Endothelial cell of umbilical vein (primary cell): ENCODE data around the gene ANKS1B. TPM values are rescaled to one million over a fixed set of nuclear protein-coding genes. Genes with fewer than 3 reads are reported as not detected.

Experiments used
- BruUV-seq: library from RNA; stranded (reverse); fragments of 400-500 nt; replicated peaks from 2 replicates; lab custom pipeline; 2021; lab: Mats Ljungman, UMichigan
- CTCF ChIA-PET: fragments of 300-600, 350-600 bp; sonication (Branson Sonifier 250); formaldehyde crosslinking; loops from one replicate; lab custom pipeline; 2021; ENCODE audit warnings: antibody characterized with exemption, inconsistent platforms; lab: Charles Lee
- POLR2A ChIA-PET: fragments of 300-600, 350-600 bp; sonication (Branson Sonifier 250); formaldehyde crosslinking; loops from one replicate; lab custom pipeline; 2021; ENCODE audit warnings: antibody characterized with exemption, inconsistent platforms; lab: Charles Lee
- DNase-seq: peaks from one replicate; pipeline ENCODE4 v3.0.0-alpha.2; 2011; ENCODE audit warnings: low read depth, low spot score
- FAIRE-seq: peaks from 2 replicates; lab custom pipeline; 2011; peaks lifted over from hg19 to GRCh38; lab: Jason Lieb, UNC
- H2AFZ ChIP-seq: 2 replicates; pipeline ENCODE4 v1.6.0; 2012; ENCODE audit warnings: low read depth, low read length, control low read depth, inconsistent platforms
- H3K27ac ChIP-seq: 2 replicates; pipeline ENCODE4 v1.5.1; 2011; ENCODE audit warnings: low read depth, mild to moderate bottlenecking, control low read depth, low read length, moderate library complexity; ENCODE audit not compliant: insufficient read depth
- H3K27me3 ChIP-seq, 2 experiments: 2 replicates each; pipeline versions ENCODE4 v1.6.0 to v1.6.1; 2011; ENCODE audit warnings: low read length in 2 of 2, mixed read lengths in 1 of 2; ENCODE audit not compliant: control insufficient read depth in 2 of 2, insufficient read depth in 2 of 2
- H3K36me3 ChIP-seq, 2 experiments: 2 replicates in 1 of 2; 3 replicates in 1 of 2; pipeline ENCODE4 v1.5.1; 2011; ENCODE audit warnings: low read length in 2 of 2, mild to moderate bottlenecking in 1 of 2, moderate library complexity in 1 of 2; ENCODE audit not compliant: control insufficient read depth in 2 of 2, insufficient read depth in 2 of 2; ENCODE audit errors: extremely low read depth in 1 of 2
- H3K4me1 ChIP-seq: 3 replicates; pipeline ENCODE4 v1.5.1; 2011; ENCODE audit warnings: mild to moderate bottlenecking, low read length; ENCODE audit not compliant: control insufficient read depth, insufficient read depth; ENCODE audit errors: extremely low read depth
- H3K4me2 ChIP-seq: 2 replicates; pipeline ENCODE4 v1.6.1; 2011; ENCODE audit warnings: low read length, control low read depth, mixed read lengths; ENCODE audit not compliant: insufficient read depth
- H3K4me3 ChIP-seq, 3 experiments: fragments of 200-600 bp in 1 of 3; sonication (generic), shearing (Covaris generic) in 1 of 3; replicated peaks in 1 of 3; 2 replicates each; pipeline ENCODE4 v1.5.1; 2011 to 2016; ENCODE audit warnings: control low read depth in 3 of 3, low read length in 3 of 3, mild to moderate bottlenecking in 2 of 3, inconsistent platforms in 1 of 3, low read depth in 1 of 3, moderate library complexity in 1 of 3; ENCODE audit not compliant: insufficient read depth in 1 of 3
- H3K79me2 ChIP-seq: 2 replicates; pipeline ENCODE4 v1.6.0; 2012; ENCODE audit warnings: low read length, inconsistent platforms; ENCODE audit not compliant: control insufficient read depth, insufficient read depth
- H3K9ac ChIP-seq: replicated peaks from 2 replicates; pipeline ENCODE3; 2011; ENCODE audit warnings: low read length, control low read depth; ENCODE audit not compliant: insufficient read depth; ENCODE audit errors: extremely low read depth
- H3K9me1 ChIP-seq: replicated peaks from 3 replicates; pipeline ENCODE4 v1.6.0; 2011; ENCODE audit warnings: mild to moderate bottlenecking, low read length; ENCODE audit not compliant: control insufficient read depth, insufficient read depth; ENCODE audit errors: extremely low read depth
- H3K9me3 ChIP-seq: replicated peaks from 2 replicates; pipeline ENCODE4 v1.5.1; 2012; ENCODE audit warnings: low read length, inconsistent platforms; ENCODE audit not compliant: control insufficient read depth, insufficient read depth
- H4K20me1 ChIP-seq: replicated peaks from 2 replicates; pipeline ENCODE3; 2011; ENCODE audit warnings: mild to moderate bottlenecking, low read length; ENCODE audit not compliant: control insufficient read depth, insufficient read depth; ENCODE audit errors: extremely low read depth
- EZH2 ChIP-seq: IDR thresholded peaks from 2 replicates; pipeline ENCODE4 v1.6.1; 2012; ENCODE audit warnings: borderline replicate concordance, low read depth, mild to moderate bottlenecking, moderate library complexity, low read length, inconsistent platforms; ENCODE audit not compliant: severe bottlenecking
- FOS ChIP-seq: IDR thresholded peaks from 2 replicates; pipeline ENCODE4 v1.6.1; 2011; ENCODE audit warnings: mild to moderate bottlenecking, low read length, moderate library complexity, borderline replicate concordance; ENCODE audit not compliant: insufficient read depth
- GATA2 ChIP-seq: IDR thresholded peaks from 2 replicates; pipeline ENCODE4 v1.7.0; 2011; ENCODE audit warnings: low read depth, mild to moderate bottlenecking, moderate library complexity, mixed read lengths, low read length; ENCODE audit not compliant: insufficient read length, insufficient read depth
- JUN ChIP-seq: IDR thresholded peaks from 2 replicates; pipeline ENCODE4 v1.6.1; 2011; ENCODE audit warnings: borderline replicate concordance, low read depth; ENCODE audit not compliant: insufficient read length, insufficient read depth
- MYC ChIP-seq: IDR thresholded peaks from one replicate; pipeline ENCODE4 v1.6.1; 2011; ENCODE audit warnings: mild to moderate bottlenecking, low read depth, low read length
- POLR2A ChIP-seq: IDR thresholded peaks from 2 replicates; pipeline ENCODE4 v1.6.1; 2012; ENCODE audit warnings: low read depth, mild to moderate bottlenecking, control low read depth, low read length
- POLR2AphosphoS5 ChIP-seq: IDR thresholded peaks from 2 replicates; pipeline ENCODE4 v1.6.1; 2012; ENCODE audit warnings: low read depth, mild to moderate bottlenecking, control low read depth, low read length, moderate library complexity; ENCODE audit not compliant: insufficient read depth
- dilution Hi-C: fragments of 300-500 bp; cut with MboI; formaldehyde crosslinking; loops from one replicate; pipeline ENCODE4 v1.15.0; 2019; ENCODE audit warnings: low sequenced_read_pairs; ENCODE audit not compliant: extremely low pct_ligation_motif_present
- intact Hi-C: fragments of 100-400 bp; cut with micrococcal nuclease; formaldehyde crosslinking; loops from one replicate; pipeline ENCODE4 v1.10.0; 2022
- polyA plus RNA-seq, 4 experiments: library from polyadenylated mRNA; depleted of rRNA in 3 of 4; stranded (reverse) in 3 of 4; unstranded in 1 of 4; fragments of >200 nt; gene quantifications; 2 replicates each; pipeline versions ENCODE4 v1.2.1 to v1.2.3, GENCODE V29; 2011 to 2012; ENCODE audit warnings: missing spikeins in 1 of 4
- total RNA-seq: library from RNA; stranded (reverse); gene quantifications from 2 replicates; pipeline ENCODE4 v1.2.3, GENCODE V29; 2021
- TF ChIP-seq, protein P1 (sequence below), 2 donors: IDR thresholded peaks; 1 replicate in 1 of 2; 2 replicates in 1 of 2; pipeline ENCODE4 v1.5.1; 2011; ENCODE audit warnings: low read length in 2 of 2, mild to moderate bottlenecking in 2 of 2, moderate library complexity in 2 of 2, control low read depth in 1 of 2, inconsistent platforms in 1 of 2, low read depth in 1 of 2; ENCODE audit not compliant: insufficient read depth in 1 of 2; ENCODE audit errors: extremely low read depth in 1 of 2
- TF ChIP-seq, protein P2 (sequence below): IDR thresholded peaks from 2 replicates; pipeline ENCODE4 v1.6.1; 2011; ENCODE audit not compliant: insufficient read depth, insufficient read length

ANKS1B gene
- total and polyA plus RNA-seq, 2 donors (not counting 3 experiments of a cell fraction or from before 2014, with no cell fraction given) = 0.15 to 0.38 TPM

DNA sequence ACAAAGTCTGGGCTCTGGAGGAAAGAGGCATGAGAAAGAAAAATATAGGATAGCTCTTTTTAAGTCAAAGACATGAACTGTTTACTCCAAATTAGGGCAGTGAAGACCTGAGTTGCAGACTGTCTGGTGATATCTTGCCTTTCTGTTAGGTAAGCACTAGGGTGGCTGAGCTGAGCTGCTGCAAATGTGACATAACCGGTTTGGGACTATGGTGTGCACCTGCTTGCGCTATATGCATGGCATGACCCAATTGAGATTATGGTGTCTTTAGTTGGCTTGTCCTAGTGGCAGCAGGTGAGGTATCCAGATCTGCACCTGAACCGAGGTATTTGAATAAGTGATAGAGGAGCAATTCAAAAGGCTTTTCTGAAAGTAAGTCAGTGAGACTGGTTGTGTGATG is 994.1 kb downstream of the ANKS1B start:
- TF ChIP-seq JUN (no peak), EZH2 (no peak), MYC (no peak), GATA2 (no peak), POLR2AphosphoS5 (no peak), POLR2A (no peak), FOS (no peak)
- TF ChIP-seq, protein P1, sequence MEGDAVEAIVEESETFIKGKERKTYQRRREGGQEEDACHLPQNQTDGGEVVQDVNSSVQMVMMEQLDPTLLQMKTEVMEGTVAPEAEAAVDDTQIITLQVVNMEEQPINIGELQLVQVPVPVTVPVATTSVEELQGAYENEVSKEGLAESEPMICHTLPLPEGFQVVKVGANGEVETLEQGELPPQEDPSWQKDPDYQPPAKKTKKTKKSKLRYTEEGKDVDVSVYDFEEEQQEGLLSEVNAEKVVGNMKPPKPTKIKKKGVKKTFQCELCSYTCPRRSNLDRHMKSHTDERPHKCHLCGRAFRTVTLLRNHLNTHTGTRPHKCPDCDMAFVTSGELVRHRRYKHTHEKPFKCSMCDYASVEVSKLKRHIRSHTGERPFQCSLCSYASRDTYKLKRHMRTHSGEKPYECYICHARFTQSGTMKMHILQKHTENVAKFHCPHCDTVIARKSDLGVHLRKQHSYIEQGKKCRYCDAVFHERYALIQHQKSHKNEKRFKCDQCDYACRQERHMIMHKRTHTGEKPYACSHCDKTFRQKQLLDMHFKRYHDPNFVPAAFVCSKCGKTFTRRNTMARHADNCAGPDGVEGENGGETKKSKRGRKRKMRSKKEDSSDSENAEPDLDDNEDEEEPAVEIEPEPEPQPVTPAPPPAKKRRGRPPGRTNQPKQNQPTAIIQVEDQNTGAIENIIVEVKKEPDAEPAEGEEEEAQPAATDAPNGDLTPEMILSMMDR (IDR thresholded peaks at IDR 0.05; ENCODE audit: extremely low read depth in 1 of 2, insufficient read depth in 1 of 2, low read depth in 1 of 2, low read length in 2 of 2) = no peak
- TF ChIP-seq, protein P2, sequence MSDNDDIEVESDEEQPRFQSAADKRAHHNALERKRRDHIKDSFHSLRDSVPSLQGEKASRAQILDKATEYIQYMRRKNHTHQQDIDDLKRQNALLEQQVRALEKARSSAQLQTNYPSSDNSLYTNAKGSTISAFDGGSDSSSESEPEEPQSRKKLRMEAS = no peak
- Histone ChIP-seq H3K9me1 (no peaks in the 10 kb centered on the region), H3K9ac (no peak overlapping the region), H3K27ac (no peak overlapping the region), H3K4me2 (no peak overlapping the region), H3K27me3 (no peaks in the 10 kb centered on the region), H3K4me1 (no peaks in the 10 kb centered on the region), H2AFZ (no peak overlapping the region), H3K9me3 (no peaks in the 10 kb centered on the region), H3K79me2 (no peaks in the 10 kb centered on the region), H4K20me1 (no peaks in the 10 kb centered on the region), H3K4me3 (no peak overlapping the region), H3K36me3 (no peaks in the 10 kb centered on the region)
- dilution Hi-C loops (no loop called here), intact Hi-C loops (no loop called here)
- DNase-seq (no peak), FAIRE-seq (no peak)
- BruUV-seq = no TSS peak
- ChIA-PET CTCF (interaction anchor here (1.2 kb wide), 1 partner anchor 8 kb away, joined by 6 read pairs; no protein-coding TSS in a partner anchor), POLR2A (no interaction called here)
